ENCODE results near the gene INCA1.

GRCh38 chr17:4994081-4994595, 3.2 kb downstream of the INCA1 start:
- TF ChIP-seq CTCF (IDR thresholded peaks at IDR 0.05; ENCODE audit: low read depth, low read length, poor library complexity, severe bottlenecking): no peak
- no peak for TF ChIP-seq EZH2phosphoT487 (IDR thresholded peaks at IDR 0.05; ENCODE audit: borderline replicate concordance, low read length)
